Lower leg skin (tissue), 3 donors: ENCODE results near the gene OGDHL.

Source experiments
- POLR2A ChIP-seq, 2 donors: fragments of 450-650 bp; IDR thresholded peaks; one replicate each; pipeline ENCODE4 v1.6.1; 2016 to 2017; ENCODE audit warnings: antibody characterized with exemption in 2 of 2, mild to moderate bottlenecking in 1 of 2, moderate library complexity in 1 of 2
- TF ChIP-seq, protein P1 (sequence below), 3 donors: fragments of 450-650 bp; IDR thresholded peaks; one replicate each; pipeline ENCODE4 v1.5.1; 2016; ENCODE audit warnings: antibody characterized with exemption in 3 of 3, mild to moderate bottlenecking in 3 of 3, moderate library complexity in 2 of 3

DNA sequence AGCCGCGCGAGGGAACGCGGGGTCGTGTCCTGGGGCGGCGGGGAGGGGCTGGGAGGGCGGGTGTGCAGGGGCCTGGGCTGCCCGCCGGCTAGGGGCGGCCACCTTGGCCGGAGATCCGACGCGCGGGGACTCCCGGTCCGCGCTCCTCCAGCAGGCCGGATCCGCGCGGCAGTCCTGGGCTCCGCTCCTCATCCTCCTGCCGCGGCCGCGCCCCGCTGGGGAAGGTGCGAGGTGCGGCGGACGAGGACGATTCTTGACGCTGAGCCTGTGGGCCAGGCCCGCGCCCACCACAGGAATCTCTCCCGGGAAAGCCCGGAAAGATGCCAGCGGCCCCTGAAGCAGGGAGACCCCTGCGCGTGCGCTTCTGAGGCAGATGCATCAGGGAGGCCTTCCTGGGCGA lies 6.6 kb upstream of the OGDHL start:
- TF ChIP-seq, protein P1, sequence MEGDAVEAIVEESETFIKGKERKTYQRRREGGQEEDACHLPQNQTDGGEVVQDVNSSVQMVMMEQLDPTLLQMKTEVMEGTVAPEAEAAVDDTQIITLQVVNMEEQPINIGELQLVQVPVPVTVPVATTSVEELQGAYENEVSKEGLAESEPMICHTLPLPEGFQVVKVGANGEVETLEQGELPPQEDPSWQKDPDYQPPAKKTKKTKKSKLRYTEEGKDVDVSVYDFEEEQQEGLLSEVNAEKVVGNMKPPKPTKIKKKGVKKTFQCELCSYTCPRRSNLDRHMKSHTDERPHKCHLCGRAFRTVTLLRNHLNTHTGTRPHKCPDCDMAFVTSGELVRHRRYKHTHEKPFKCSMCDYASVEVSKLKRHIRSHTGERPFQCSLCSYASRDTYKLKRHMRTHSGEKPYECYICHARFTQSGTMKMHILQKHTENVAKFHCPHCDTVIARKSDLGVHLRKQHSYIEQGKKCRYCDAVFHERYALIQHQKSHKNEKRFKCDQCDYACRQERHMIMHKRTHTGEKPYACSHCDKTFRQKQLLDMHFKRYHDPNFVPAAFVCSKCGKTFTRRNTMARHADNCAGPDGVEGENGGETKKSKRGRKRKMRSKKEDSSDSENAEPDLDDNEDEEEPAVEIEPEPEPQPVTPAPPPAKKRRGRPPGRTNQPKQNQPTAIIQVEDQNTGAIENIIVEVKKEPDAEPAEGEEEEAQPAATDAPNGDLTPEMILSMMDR (IDR thresholded peaks at IDR 0.05), result no peak
- TF ChIP-seq POLR2A (IDR thresholded peaks at IDR 0.05), result no peak
